Esophagus squamous epithelium (tissue), 5 donors: ENCODE data around the gene GNA14. TPM values are rescaled to one million over a fixed set of nuclear protein-coding genes. Genes with fewer than 3 reads are reported as not detected.

Experiments used
- DNase-seq: peaks from one replicate; lab custom pipeline; 2025; lab: John Stamatoyannopoulos, UW
- H3K27ac ChIP-seq, 4 donors: fragments of 200-600 bp; sonication (generic); one replicate each; pipeline ENCODE4 v1.5.1; 2016 to 2019; ENCODE audit warnings: mild to moderate bottlenecking in 1 of 4
- H3K27me3 ChIP-seq, 4 donors: fragments of 200-600 bp; sonication (generic); 1 replicate in 3 of 4; 2 replicates in 1 of 4; pipeline versions ENCODE4 v1.5.1 to v1.6.0; 2017 to 2021; ENCODE audit warnings: antibody characterized with exemption in 1 of 4
- H3K36me3 ChIP-seq, 3 donors: fragments of 200-600 bp; sonication (generic); one replicate each; pipeline ENCODE4 v1.5.1; 2016 to 2019
- H3K4me1 ChIP-seq, 3 donors: fragments of 200-600 bp; sonication (generic); one replicate each; pipeline ENCODE4 v1.5.1; 2017 to 2019
- H3K4me3 ChIP-seq, 4 donors: fragments of 200-600 bp; sonication (generic); 1 replicate in 3 of 4; 2 replicates in 1 of 4; pipeline ENCODE4 v1.5.1; 2016 to 2019; ENCODE audit warnings: mild to moderate bottlenecking in 2 of 4, moderate library complexity in 1 of 4
- H3K9me3 ChIP-seq, 3 donors: fragments of 200-600 bp; sonication (generic); one replicate each; pipeline ENCODE4 v1.5.1; 2016 to 2019
- CTCF ChIP-seq, 6 experiments: fragments of 450-650 bp in 4 of 6; fragments of 200-600 bp in 2 of 6; sonication (generic) in 2 of 6; IDR thresholded peaks; one replicate each; pipeline ENCODE4 v1.5.1; 2016 to 2019; ENCODE audit warnings: antibody characterized with exemption in 6 of 6, mild to moderate bottlenecking in 4 of 6, moderate library complexity in 4 of 6
- POLR2A ChIP-seq, 4 donors: fragments of 450-650 bp; IDR thresholded peaks; one replicate each; pipeline ENCODE4 v1.6.1; 2017; ENCODE audit warnings: antibody characterized with exemption in 4 of 4, mild to moderate bottlenecking in 4 of 4, moderate library complexity in 3 of 4
- WGBS, 2 donors: methylation state at CpG; one replicate each; pipeline ENCODE4 v1.1.5; 2018; 5-methylcytosine and 5-hydroxymethylcytosine counted together
- intact Hi-C: fragments of 100-400 bp; cut with DNase I; formaldehyde crosslinking; loops from one replicate; pipeline ENCODE4 v1.15.0; 2022
- total RNA-seq, 4 donors: library from RNA; depleted of rRNA; stranded (reverse); fragments of >200 nt; gene quantifications; one replicate each; pipeline ENCODE4 v1.1.0, GENCODE V29; 2016
- donor health status: DM: yes; HTN: yes; CAD: no.

Gene GNA14
- total RNA-seq, 4 donors from 2014 or later = 0.35 to 4.0 (median 2.2) TPM

GRCh38 chr9:77523891-77524290, 124.2 kb downstream of the GNA14 start:
- Histone ChIP-seq H3K9me3 (no peaks in the 10 kb centered on the region), H3K27ac (no peak overlapping the region), H3K4me3 (no peak overlapping the region), H3K4me1 (no peaks in the 10 kb centered on the region), H3K27me3 (no peaks in the 10 kb centered on the region), H3K36me3 (no peaks in the 10 kb centered on the region)
- DNase-seq = no peak
- TF ChIP-seq CTCF (IDR thresholded peaks at IDR 0.05) (no peak), POLR2A (IDR thresholded peaks at IDR 0.05) (no peak)
- WGBS, 2 donors = 80 to 96% methylated on average over 2 of the region's 2 CpGs
- intact Hi-C loops = no loop called here

GRCh38 chr9:77521091-77521490, 127.0 kb downstream of the GNA14 start:
- no peak overlapping the region for H3K27ac ChIP-seq
- intact Hi-C loops = no loop called here
- no peaks in the 10 kb centered on the region for H3K27me3 ChIP-seq
- H3K9me3 ChIP-seq = no peaks in the 10 kb centered on the region
- TF ChIP-seq POLR2A (IDR thresholded peaks at IDR 0.05) = no peak
- no peak for TF ChIP-seq CTCF (IDR thresholded peaks at IDR 0.05)
- WGBS, 2 donors = 74% methylated on average over 3 of the region's 3 CpGs
- H3K4me1 ChIP-seq = no peaks in the 10 kb centered on the region
- DNase-seq = no peak
- no peaks in the 10 kb centered on the region for H3K36me3 ChIP-seq
- H3K4me3 ChIP-seq = no peak overlapping the region

- DNase-seq = no peak
- no peaks in the 10 kb centered on the region for H3K36me3 ChIP-seq
- H3K27me3 ChIP-seq = no peaks in the 10 kb centered on the region
- no peak overlapping the region for H3K27ac ChIP-seq
- H3K4me3 ChIP-seq = no peak overlapping the region
- no peaks in the 10 kb centered on the region for H3K9me3 ChIP-seq
- peaks cover 0 to 10% (median 0%) of the 10 kb centered on the region in 3 donors for H3K4me1 ChIP-seq
- intact Hi-C loops = no loop called here
- WGBS, 2 donors = 78 to 79% methylated on average over 1 of the region's 1 CpG
- TF ChIP-seq POLR2A (IDR thresholded peaks at IDR 0.05) = no peak
- no peak for TF ChIP-seq CTCF (IDR thresholded peaks at IDR 0.05)
Observed at GRCh38 chr9:77518688-77519087, 129.4 kb downstream of the GNA14 start.

- intact Hi-C loops = no loop called here
- Histone ChIP-seq H3K4me1 (peaks cover 0 to 19% (median 0%) of the 10 kb centered on the region in 3 donors), H3K27ac (no peak overlapping the region), H3K9me3 (no peaks in the 10 kb centered on the region), H3K4me3 (no peak overlapping the region), H3K36me3 (no peaks in the 10 kb centered on the region), H3K27me3 (no peaks in the 10 kb centered on the region)
- TF ChIP-seq POLR2A (IDR thresholded peaks at IDR 0.05) = no peak
- no peak for TF ChIP-seq CTCF (IDR thresholded peaks at IDR 0.05)
- 45 to 50% methylated on average over 5 to 6 of the region's 6 CpGs for WGBS, 2 donors
- DNase-seq = no peak
Observed at GRCh38 chr9:77516781-77517180, 131.3 kb downstream of the GNA14 start.

GRCh38 chr9:77514886-77515711, 133.0 kb downstream of the GNA14 start:
- TF ChIP-seq CTCF (IDR thresholded peaks at IDR 0.05) (no peak), POLR2A (IDR thresholded peaks at IDR 0.05) (no peak)
- Histone ChIP-seq H3K27me3 (no peaks in the 10 kb centered on the region), H3K4me3 (no peak overlapping the region), H3K27ac (peak overlapping the region in 2 of 4 donors; percentile 43 to 54), H3K36me3 (no peaks in the 10 kb centered on the region), H3K9me3 (no peaks in the 10 kb centered on the region), H3K4me1 (peaks cover 0 to 19% (median 0%) of the 10 kb centered on the region in 3 donors)
- DNase-seq = no peak
- intact Hi-C loops = no loop called here
- WGBS, 2 donors = 43 to 55% methylated on average over 7 to 9 of the region's 9 CpGs
